GM12873 (cell line): Measurements from ENCODE around the gene ENOX1.

Experiments used
- TF ChIP-seq, protein P1 (sequence below): IDR thresholded peaks from 2 replicates; pipeline ENCODE4 v1.5.1; 2012; ENCODE audit warnings: low read depth, mild to moderate bottlenecking, moderate library complexity, low read length, control low read depth; ENCODE audit not compliant: insufficient read depth; ENCODE audit errors: missing control alignments

Gene ENOX1

DNA sequence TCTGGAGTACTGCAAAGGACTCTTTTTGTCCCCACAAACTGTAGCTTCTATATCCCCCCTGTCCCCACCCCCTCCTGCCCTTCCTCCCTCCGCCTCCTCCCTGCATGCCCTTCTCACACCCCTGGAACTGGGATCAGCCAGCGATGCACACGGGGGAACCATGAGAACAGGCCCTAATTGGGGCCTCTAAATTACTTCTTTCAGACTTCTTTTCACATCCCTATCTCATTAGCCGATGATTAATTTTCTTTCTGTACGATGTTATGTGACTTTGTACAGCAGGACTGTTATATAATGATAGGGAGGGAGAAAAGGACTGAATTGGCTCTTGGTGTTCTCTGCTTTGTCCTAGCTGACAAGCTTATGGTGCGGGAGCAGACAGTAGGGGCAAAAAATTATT, 415.9 kb downstream of the ENOX1 start:
- TF ChIP-seq, protein P1, sequence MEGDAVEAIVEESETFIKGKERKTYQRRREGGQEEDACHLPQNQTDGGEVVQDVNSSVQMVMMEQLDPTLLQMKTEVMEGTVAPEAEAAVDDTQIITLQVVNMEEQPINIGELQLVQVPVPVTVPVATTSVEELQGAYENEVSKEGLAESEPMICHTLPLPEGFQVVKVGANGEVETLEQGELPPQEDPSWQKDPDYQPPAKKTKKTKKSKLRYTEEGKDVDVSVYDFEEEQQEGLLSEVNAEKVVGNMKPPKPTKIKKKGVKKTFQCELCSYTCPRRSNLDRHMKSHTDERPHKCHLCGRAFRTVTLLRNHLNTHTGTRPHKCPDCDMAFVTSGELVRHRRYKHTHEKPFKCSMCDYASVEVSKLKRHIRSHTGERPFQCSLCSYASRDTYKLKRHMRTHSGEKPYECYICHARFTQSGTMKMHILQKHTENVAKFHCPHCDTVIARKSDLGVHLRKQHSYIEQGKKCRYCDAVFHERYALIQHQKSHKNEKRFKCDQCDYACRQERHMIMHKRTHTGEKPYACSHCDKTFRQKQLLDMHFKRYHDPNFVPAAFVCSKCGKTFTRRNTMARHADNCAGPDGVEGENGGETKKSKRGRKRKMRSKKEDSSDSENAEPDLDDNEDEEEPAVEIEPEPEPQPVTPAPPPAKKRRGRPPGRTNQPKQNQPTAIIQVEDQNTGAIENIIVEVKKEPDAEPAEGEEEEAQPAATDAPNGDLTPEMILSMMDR, result no peak

DNA sequence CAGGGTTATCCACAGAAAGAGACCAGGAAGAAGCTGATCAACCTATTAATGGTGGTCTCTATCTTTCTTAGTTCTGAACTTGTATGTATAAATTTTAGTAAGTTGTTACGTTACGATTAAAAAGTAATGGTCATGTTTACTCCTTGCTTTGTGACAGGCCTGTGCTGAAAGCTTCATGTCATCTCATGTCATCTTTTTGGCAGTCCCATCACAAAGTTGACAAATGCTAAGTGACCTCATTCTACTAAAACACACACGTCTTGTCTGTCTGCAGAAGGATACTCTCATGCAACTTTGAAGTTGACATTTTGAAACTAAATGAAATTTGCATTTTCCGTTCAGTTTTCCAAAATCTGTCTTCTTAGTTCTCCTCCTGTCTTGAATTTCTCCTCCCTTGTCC, 417.5 kb downstream of the ENOX1 start:
- TF ChIP-seq, protein P1, result no peak

DNA sequence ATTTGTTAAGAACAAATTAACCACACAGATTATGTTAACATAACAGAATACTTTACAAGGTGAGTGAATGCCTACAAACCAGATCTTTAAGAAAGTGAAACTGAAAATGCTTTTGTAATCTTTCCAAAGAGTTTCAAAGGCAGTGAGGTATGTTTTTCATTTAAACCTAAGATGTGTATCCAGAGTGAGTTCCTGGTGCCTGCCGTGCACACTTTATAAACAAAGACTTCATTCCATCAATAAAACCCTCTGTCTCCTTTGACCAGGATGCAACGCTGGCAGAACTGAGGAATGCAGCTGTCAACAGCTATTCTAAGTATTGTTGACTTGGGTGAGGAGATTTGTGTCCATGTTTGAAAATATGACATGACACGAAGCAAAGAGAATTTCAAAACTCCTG, 418.8 kb downstream of the ENOX1 start:
- TF ChIP-seq, protein P1, result no peak

DNA sequence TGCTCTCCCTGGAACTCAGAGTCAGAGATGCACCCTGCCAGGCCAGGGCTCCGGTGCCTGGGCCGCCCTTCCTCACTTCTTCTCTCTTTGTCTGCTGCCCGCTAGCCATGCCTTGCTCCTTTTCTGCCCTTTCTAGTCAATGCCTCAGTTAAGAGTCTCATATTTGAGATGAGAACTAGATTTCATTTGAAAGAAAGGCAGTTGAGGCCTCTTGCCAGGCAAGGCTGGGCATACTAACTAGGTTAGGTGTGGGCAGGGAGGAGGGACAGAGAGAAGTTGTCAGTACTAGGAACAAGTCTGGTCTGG, 421.8 kb downstream of the ENOX1 start:
- TF ChIP-seq, protein P1, result no peak

DNA sequence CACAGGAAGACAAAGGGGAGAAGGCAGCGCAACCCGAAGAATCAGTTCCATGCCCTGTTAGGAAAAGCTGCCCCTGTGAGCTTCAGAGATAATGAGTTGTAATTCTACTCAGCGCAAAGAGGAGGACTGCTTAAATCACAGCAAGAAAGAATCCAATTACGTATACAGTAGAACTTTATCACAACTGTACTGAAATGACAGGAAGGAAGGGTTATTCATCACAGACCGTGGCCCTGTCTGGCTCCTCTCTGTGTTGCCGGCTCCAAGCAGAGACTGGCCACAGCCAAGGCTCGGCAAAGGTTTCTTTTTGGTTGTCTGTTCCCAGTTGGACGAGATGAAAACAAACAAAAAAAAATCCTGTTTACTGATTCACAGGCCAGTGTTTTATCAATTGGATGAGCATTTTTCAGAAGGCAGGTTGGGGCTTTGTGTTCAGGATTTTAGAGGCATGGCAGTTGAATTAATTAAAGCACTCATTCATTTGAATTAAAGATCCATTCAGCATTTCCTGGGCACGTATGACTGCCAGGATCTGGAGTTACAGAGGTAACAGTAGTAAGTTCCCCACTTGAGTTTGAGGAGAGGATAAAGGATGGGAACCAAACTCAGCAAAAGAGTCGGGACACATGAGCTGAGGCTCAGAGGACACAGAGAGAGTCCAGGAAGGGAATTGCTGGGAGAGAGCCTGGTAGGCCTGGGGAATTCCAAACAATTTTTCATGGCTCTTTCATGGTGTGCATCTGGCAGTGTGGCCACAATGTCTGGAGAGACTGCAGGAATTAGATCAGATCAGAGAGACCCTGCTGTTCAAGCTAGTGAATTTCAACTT, 422.3 kb downstream of the ENOX1 start:
- TF ChIP-seq, protein P1, result no peak

DNA sequence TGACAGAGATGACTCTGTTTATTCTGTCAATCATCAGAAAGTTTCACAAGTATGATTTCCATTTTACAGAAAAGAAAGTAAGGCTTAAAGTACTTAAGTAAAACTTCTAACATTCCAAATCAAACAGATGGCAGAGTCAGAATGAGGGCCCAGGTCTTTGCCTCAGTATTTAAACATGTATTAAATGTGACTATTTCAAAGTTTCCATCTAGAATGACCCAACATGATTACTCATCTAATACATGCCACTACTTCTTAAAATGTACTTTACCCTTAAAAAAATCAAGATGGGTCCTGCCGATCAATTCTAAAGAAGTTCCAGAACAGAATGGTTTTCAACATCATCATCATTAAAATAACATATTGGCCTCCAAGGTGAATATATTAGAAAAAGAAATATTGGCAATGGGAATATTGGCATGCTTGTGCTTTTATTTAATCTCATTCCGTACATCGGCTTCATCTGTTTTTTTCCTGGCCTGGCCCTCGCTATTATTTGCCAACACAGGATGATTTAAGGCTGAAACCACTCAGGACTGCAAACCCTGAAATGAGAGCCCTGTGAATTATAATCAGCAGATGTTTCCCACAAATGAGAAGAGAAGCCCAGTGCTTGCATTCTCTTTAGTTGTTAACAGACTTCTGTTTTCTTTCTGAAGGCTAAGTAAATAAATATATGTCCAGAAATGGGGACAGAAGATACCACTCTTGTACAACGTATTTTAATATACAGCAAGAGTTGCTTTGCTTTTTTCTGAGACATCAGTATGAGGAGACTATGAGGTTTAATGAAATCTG, 423.4 kb downstream of the ENOX1 start:
- TF ChIP-seq, protein P1, result no peak

DNA sequence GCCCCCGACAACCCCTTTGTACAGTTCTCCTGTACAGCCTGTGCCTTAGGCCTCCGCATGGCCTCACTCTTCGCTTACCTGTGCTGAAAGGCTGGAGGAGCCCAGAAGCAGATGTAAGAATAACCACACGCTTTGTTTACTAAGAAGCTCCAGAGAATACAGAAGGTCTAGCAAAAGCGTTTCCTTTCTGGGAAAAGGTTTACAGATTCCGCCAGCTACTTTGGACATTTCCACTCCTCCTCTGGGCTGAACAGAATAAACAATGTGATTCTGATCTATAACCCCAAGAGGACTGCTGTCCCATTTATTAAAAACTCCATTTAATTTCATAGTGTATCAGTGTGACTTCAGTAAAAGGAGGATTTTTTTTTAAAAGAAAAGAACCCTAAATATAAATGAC, 424.2 kb downstream of the ENOX1 start:
- TF ChIP-seq, protein P1, result no peak
